NT2/D1 (cell line): Measurements from ENCODE around the gene RAB20.

Experiments
- DNase-seq: peaks from one replicate; pipeline ENCODE4 v3.0.0-alpha.2; 2011; ENCODE audit warnings: low read depth, low spot score
- H3K27me3 ChIP-seq: 2 replicates; pipeline ENCODE4 v1.6.0; 2011; ENCODE audit warnings: mild to moderate bottlenecking; ENCODE audit not compliant: insufficient read length, insufficient read depth
- H3K36me3 ChIP-seq: 2 replicates; pipeline ENCODE4 v1.6.1; 2011; ENCODE audit warnings: mild to moderate bottlenecking, low read length, mixed read lengths; ENCODE audit not compliant: insufficient read depth, insufficient read length
- H3K4me1 ChIP-seq: 2 replicates; pipeline ENCODE4 v1.5.1; 2011; ENCODE audit not compliant: insufficient read depth, insufficient read length
- H3K4me3 ChIP-seq: 2 replicates; pipeline ENCODE4 v1.5.1; 2011; ENCODE audit warnings: low read depth; ENCODE audit not compliant: insufficient read length
- H3K9ac ChIP-seq: 2 replicates; pipeline ENCODE4 v1.6.0; 2011; ENCODE audit warnings: low read depth; ENCODE audit not compliant: insufficient read length
- H3K9me3 ChIP-seq: 2 replicates; pipeline ENCODE4 v1.5.1; 2011; ENCODE audit warnings: mild to moderate bottlenecking, low read length; ENCODE audit not compliant: insufficient read depth
- SUZ12 ChIP-seq: IDR thresholded peaks from 2 replicates; pipeline ENCODE4 v1.6.1; 2011; ENCODE audit not compliant: insufficient read length, insufficient read depth; ENCODE audit errors: extremely low read depth
- YY1 ChIP-seq: IDR thresholded peaks from 2 replicates; pipeline ENCODE4 v1.6.1; 2011; ENCODE audit not compliant: insufficient read length, insufficient read depth
- ZNF274 ChIP-seq: IDR thresholded peaks from 2 replicates; pipeline ENCODE4 v1.6.1; 2011; ENCODE audit warnings: mild to moderate bottlenecking, low read depth, low read length

Gene RAB20

GRCh38 chr13:110479648-110480047 is 81.9 kb downstream of the RAB20 start:
- TF ChIP-seq ZNF274, result no peak
- TF ChIP-seq YY1, result no peak
- TF ChIP-seq SUZ12, result no peak
- no peak for DNase-seq
- H3K9ac ChIP-seq, result no peak overlapping the region
- peaks cover 74% of the 10 kb centered on the region for H3K36me3 ChIP-seq
- H3K27me3 ChIP-seq, result no peaks in the 10 kb centered on the region
- no peaks in the 10 kb centered on the region for H3K9me3 ChIP-seq
- peaks cover 5% of the 10 kb centered on the region for H3K4me1 ChIP-seq
- H3K4me3 ChIP-seq, result no peak overlapping the region

- H3K9me3 ChIP-seq, result no peaks in the 10 kb centered on the region
- H3K9ac ChIP-seq, result no peak overlapping the region
- no peak overlapping the region for H3K4me3 ChIP-seq
- TF ChIP-seq ZNF274 (no peak), SUZ12 (no peak)
- H3K36me3 ChIP-seq, result peaks cover 78% of the 10 kb centered on the region
- H3K4me1 ChIP-seq, result peaks cover 5% of the 10 kb centered on the region
- H3K27me3 ChIP-seq, result no peaks in the 10 kb centered on the region
- no peak for DNase-seq
These were observed 82.3 kb downstream of the RAB20 start for GRCh38 chr13:110479215-110479545.

- H3K9ac ChIP-seq, result no peak overlapping the region
- no peaks in the 10 kb centered on the region for H3K9me3 ChIP-seq
- DNase-seq, result no peak
- H3K27me3 ChIP-seq, result no peaks in the 10 kb centered on the region
- TF ChIP-seq ZNF274 (no peak), SUZ12 (no peak), YY1 (no peak)
- no peak overlapping the region for H3K4me3 ChIP-seq
- H3K36me3 ChIP-seq, result peaks cover 79% of the 10 kb centered on the region
- H3K4me1 ChIP-seq, result peaks cover 5% of the 10 kb centered on the region
These were observed 82.9 kb downstream of the RAB20 start for GRCh38 chr13:110478405-110479214.

GRCh38 chr13:110477706-110478245 is 83.7 kb downstream of the RAB20 start:
- Histone ChIP-seq H3K27me3 (no peaks in the 10 kb centered on the region), H3K4me3 (no peak overlapping the region), H3K9me3 (no peaks in the 10 kb centered on the region), H3K9ac (no peak overlapping the region), H3K36me3 (peaks cover 75% of the 10 kb centered on the region), H3K4me1 (peaks cover 5% of the 10 kb centered on the region)
- TF ChIP-seq ZNF274 (no peak), YY1 (no peak), SUZ12 (no peak)
- no peak for DNase-seq

GRCh38 chr13:110476220-110476617 is 85.3 kb downstream of the RAB20 start:
- Histone ChIP-seq H3K9me3 (no peaks in the 10 kb centered on the region), H3K9ac (no peak overlapping the region), H3K4me3 (no peak overlapping the region), H3K4me1 (peaks cover 5% of the 10 kb centered on the region), H3K36me3 (peaks cover 78% of the 10 kb centered on the region), H3K27me3 (no peaks in the 10 kb centered on the region)
- no peak for DNase-seq
- TF ChIP-seq SUZ12, result no peak
- no peak for TF ChIP-seq YY1
- no peak for TF ChIP-seq ZNF274

GRCh38 chr13:110475550-110476219 is 85.8 kb downstream of the RAB20 start:
- Histone ChIP-seq H3K27me3 (no peaks in the 10 kb centered on the region), H3K9me3 (no peaks in the 10 kb centered on the region), H3K4me1 (peaks cover 5% of the 10 kb centered on the region), H3K4me3 (no peak overlapping the region), H3K36me3 (peaks cover 82% of the 10 kb centered on the region), H3K9ac (no peak overlapping the region)
- no peak for DNase-seq
- no peak for TF ChIP-seq ZNF274
- TF ChIP-seq YY1, result no peak
- TF ChIP-seq SUZ12, result no peak

GRCh38 chr13:110475117-110475516 is 86.4 kb downstream of the RAB20 start:
- no peak overlapping the region for H3K4me3 ChIP-seq
- no peaks in the 10 kb centered on the region for H3K9me3 ChIP-seq
- H3K27me3 ChIP-seq, result no peaks in the 10 kb centered on the region
- peaks cover 82% of the 10 kb centered on the region for H3K36me3 ChIP-seq
- peaks cover 3% of the 10 kb centered on the region for H3K4me1 ChIP-seq
- H3K9ac ChIP-seq, result no peak overlapping the region
- no peak for TF ChIP-seq YY1
- no peak for TF ChIP-seq SUZ12
- TF ChIP-seq ZNF274, result no peak
- no peak for DNase-seq
